H1 (cell line): ENCODE measurements around the gene NARS2. TPM values are rescaled to one million over a fixed set of nuclear protein-coding genes. Genes with fewer than 3 reads are reported as not detected.
"Not testable (repeated sequence)": the region's sequence is repeated elsewhere in the genome, so short reads cannot be mapped to it uniquely, and the experiment has no call there.

Experiments used
- CTCF ChIA-PET: fragments of 300-600 bp; sonication (Branson Sonifier 250); formaldehyde crosslinking; loops from one replicate; lab custom pipeline; 2021; ENCODE audit not compliant: partially characterized antibody; lab: Charles Lee
- POLR2A ChIA-PET: fragments of 300-600 bp; sonication (Branson Sonifier 250); formaldehyde crosslinking; loops from one replicate; lab custom pipeline; 2021; ENCODE audit warnings: inconsistent platforms; ENCODE audit not compliant: partially characterized antibody; lab: Charles Lee
- DNase-seq, 2 experiments: peaks; one replicate each; pipeline versions ENCODE4 v3.0.0 to v3.0.0-alpha.2; 2010 to 2022; ENCODE audit warnings: low spot score in 2 of 2, low read depth in 1 of 2, mixed read lengths in 1 of 2
- FAIRE-seq: peaks from 2 replicates; lab custom pipeline; 2011; peaks lifted over from hg19 to GRCh38; lab: Jason Lieb, UNC
- H2AFZ ChIP-seq: 2 replicates; pipeline ENCODE4 v1.8.1; 2012; ENCODE audit warnings: low read length, inconsistent platforms
- H2AK5ac ChIP-seq: 2 replicates; pipeline ENCODE4 v1.6.1; 2013; ENCODE audit warnings: low read depth, low read length
- H2BK120ac ChIP-seq: replicated peaks from 2 replicates; pipeline ENCODE3; 2013; ENCODE audit warnings: low read depth, low read length, inconsistent platforms
- H2BK12ac ChIP-seq: 2 replicates; pipeline ENCODE4 v1.6.1; 2013; ENCODE audit warnings: low read depth, low read length
- H2BK15ac ChIP-seq: 2 replicates; pipeline ENCODE4 v1.6.1; 2013; ENCODE audit warnings: low read length
- H2BK20ac ChIP-seq: 2 replicates; pipeline ENCODE4 v1.6.1; 2013; ENCODE audit warnings: low read length
- H2BK5ac ChIP-seq: 2 replicates; pipeline ENCODE4 v1.6.1; 2013; ENCODE audit warnings: low read depth, low read length
- H3K14ac ChIP-seq: 2 replicates; pipeline ENCODE4 v1.6.1; 2013; ENCODE audit warnings: inconsistent platforms; ENCODE audit not compliant: insufficient read length
- H3K18ac ChIP-seq: 2 replicates; pipeline ENCODE4 v1.6.1; 2013; ENCODE audit warnings: low read length; ENCODE audit errors: extremely low read depth
- H3K23ac ChIP-seq: 2 replicates; pipeline ENCODE4 v1.6.1; 2013; ENCODE audit warnings: inconsistent platforms; ENCODE audit not compliant: insufficient read length
- H3K23me2 ChIP-seq: 2 replicates; pipeline ENCODE4 v1.6.1; 2013; ENCODE audit warnings: low read depth, low read length
- H3K27ac ChIP-seq: 2 replicates; pipeline ENCODE4 v1.6.1; 2011; ENCODE audit warnings: low read depth, low read length, inconsistent platforms
- H3K27me3 ChIP-seq, 4 experiments: replicated peaks in 1 of 4; 1 replicate in 1 of 4; 2 replicates in 3 of 4; pipeline versions ENCODE4 v1.6.1 to v1.8.1; 2011 to 2013; ENCODE audit warnings: low read length in 3 of 4, mild to moderate bottlenecking in 3 of 4, inconsistent platforms in 2 of 4, mixed read lengths in 2 of 4, moderate library complexity in 1 of 4; ENCODE audit not compliant: control insufficient read depth in 3 of 4, insufficient read depth in 3 of 4; ENCODE audit errors: extremely low read depth in 1 of 4
- H3K36me3 ChIP-seq, 4 experiments: 2 replicates each; pipeline versions ENCODE4 v1.6.1 to v1.8.1; 2011 to 2013; ENCODE audit warnings: mild to moderate bottlenecking in 4 of 4, low read length in 3 of 4, moderate library complexity in 2 of 4, control low read depth in 1 of 4, inconsistent platforms in 1 of 4; ENCODE audit not compliant: insufficient read depth in 4 of 4, control insufficient read depth in 2 of 4
- H3K4ac ChIP-seq: replicated peaks from 2 replicates; pipeline ENCODE3; 2013; ENCODE audit warnings: low read length, low read depth, mixed read lengths, inconsistent platforms; ENCODE audit not compliant: insufficient read length
- H3K4me1 ChIP-seq, 4 experiments: replicated peaks in 1 of 4; 1 replicate in 1 of 4; 2 replicates in 3 of 4; pipeline versions ENCODE4 v1.6.1 to v1.8.1; 2011 to 2013; ENCODE audit warnings: low read length in 3 of 4, inconsistent platforms in 2 of 4, mixed read lengths in 1 of 4; ENCODE audit not compliant: insufficient read depth in 4 of 4, control insufficient read depth in 3 of 4
- H3K4me2 ChIP-seq, 2 experiments: 2 replicates each; pipeline versions ENCODE4 v1.6.1 to v1.8.1; 2011 to 2013; ENCODE audit warnings: low read depth in 2 of 2, low read length in 2 of 2, control low read depth in 1 of 2, inconsistent platforms in 1 of 2, mild to moderate bottlenecking in 1 of 2; ENCODE audit not compliant: insufficient read depth in 1 of 2
- H3K4me3 ChIP-seq, 4 experiments: fragments of 200-600, 300-600 bp in 1 of 4; sonication (generic), shearing (Covaris generic), sonication (Bioruptor Twin) in 1 of 4; 2 replicates each; pipeline versions ENCODE4 v1.5.1 to v1.8.1; 2011 to 2016; ENCODE audit warnings: low read length in 4 of 4, low read depth in 3 of 4, control low read depth in 2 of 4, inconsistent platforms in 2 of 4, mild to moderate bottlenecking in 2 of 4, mixed read lengths in 1 of 4, moderate library complexity in 1 of 4; ENCODE audit not compliant: insufficient read depth in 2 of 4; ENCODE audit errors: extremely low read depth in 1 of 4
- H3K56ac ChIP-seq: replicated peaks from 2 replicates; pipeline ENCODE3; 2013; ENCODE audit warnings: low read depth, mild to moderate bottlenecking, mixed read lengths, low read length, inconsistent platforms; ENCODE audit not compliant: insufficient read length
- H3K79me1 ChIP-seq: 2 replicates; pipeline ENCODE4 v1.6.1; 2013; ENCODE audit warnings: low read depth, low read length, control low read depth
- H3K79me2 ChIP-seq, 2 experiments: 2 replicates each; pipeline versions ENCODE4 v1.6.1 to v1.8.1; 2012 to 2013; ENCODE audit warnings: low read length in 2 of 2, mild to moderate bottlenecking in 2 of 2, inconsistent platforms in 1 of 2; ENCODE audit not compliant: insufficient read depth in 2 of 2, control insufficient read depth in 1 of 2
- H3K9ac ChIP-seq, 4 experiments: replicated peaks in 1 of 4; 1 replicate in 1 of 4; 2 replicates in 3 of 4; pipeline versions ENCODE4 v1.6.1 to v1.8.1; 2011 to 2013; ENCODE audit warnings: low read depth in 3 of 4, low read length in 3 of 4, control low read depth in 2 of 4, mild to moderate bottlenecking in 2 of 4, moderate library complexity in 2 of 4, inconsistent platforms in 1 of 4; ENCODE audit errors: extremely low read depth in 1 of 4
- H3K9me3 ChIP-seq, 2 experiments: 2 replicates each; pipeline versions ENCODE4 v1.6.1 to v1.8.1; 2012 to 2013; ENCODE audit warnings: mild to moderate bottlenecking in 2 of 2, moderate library complexity in 2 of 2, control low read depth in 1 of 2, inconsistent platforms in 1 of 2, low read depth in 1 of 2, low read length in 1 of 2, mixed read lengths in 1 of 2; ENCODE audit not compliant: insufficient read depth in 2 of 2
- H4K20me1 ChIP-seq, 2 experiments: replicated peaks in 1 of 2; 2 replicates each; pipeline versions ENCODE3 to v1.8.1; 2011 to 2013; ENCODE audit warnings: inconsistent platforms in 2 of 2, low read length in 2 of 2, mild to moderate bottlenecking in 1 of 2; ENCODE audit not compliant: insufficient read depth in 2 of 2, control insufficient read depth in 1 of 2
- H4K5ac ChIP-seq: 2 replicates; pipeline ENCODE4 v1.6.1; 2013; ENCODE audit warnings: low read length, low read depth, mixed read lengths, inconsistent platforms; ENCODE audit not compliant: insufficient read length
- H4K8ac ChIP-seq: 2 replicates; pipeline ENCODE4 v1.8.0; 2013; ENCODE audit warnings: mild to moderate bottlenecking, moderate library complexity, low read length, inconsistent platforms; ENCODE audit not compliant: insufficient read depth; ENCODE audit errors: extremely low read depth
- H4K91ac ChIP-seq: replicated peaks from 2 replicates; pipeline ENCODE3; 2013; ENCODE audit warnings: low read length, mixed read lengths, inconsistent platforms; ENCODE audit not compliant: insufficient read length
- CHD2 ChIP-seq: IDR thresholded peaks from 2 replicates; pipeline ENCODE4 v1.6.1; 2012; ENCODE audit warnings: low read length, improper control_type of control experiment
- HDAC2 ChIP-seq, 2 experiments: fragments of 300-600 bp in 1 of 2; sonication (generic) in 1 of 2; IDR thresholded peaks; 2 replicates each; pipeline ENCODE4 v1.6.1; 2011 to 2012; ENCODE audit warnings: low read depth in 2 of 2, low read length in 2 of 2, mild to moderate bottlenecking in 2 of 2, moderate library complexity in 2 of 2, borderline replicate concordance in 1 of 2, inconsistent platforms in 1 of 2
- HDAC6 ChIP-seq: IDR thresholded peaks from one replicate; pipeline ENCODE4 v1.7.1; 2012; ENCODE audit warnings: low read depth, mild to moderate bottlenecking, inconsistent platforms, low read length, moderate library complexity
- SP4 ChIP-seq: IDR thresholded peaks from 2 replicates; pipeline ENCODE4 v1.6.1; 2012; ENCODE audit warnings: low read length, inconsistent platforms
- WGBS, 2 experiments: shearing (Covaris generic) in 1 of 2; methylation state at CpG; one replicate each; pipeline versions ENCODE4 v1.1.6 to v1.1.7; 2013 to 2015; ENCODE audit warnings: low lambda C conversion rate in 2 of 2, mixed read lengths in 2 of 2, inconsistent platforms in 1 of 2, low coverage in 1 of 2, missing lambda C conversion rate in 1 of 2; ENCODE audit not compliant: insufficient replicate concordance in 2 of 2, insufficient coverage in 1 of 2, insufficient read length in 1 of 2; ENCODE audit errors: extremely low coverage in 1 of 2, missing lambda C conversion rate in 1 of 2; 5-methylcytosine and 5-hydroxymethylcytosine counted together
- polyA plus RNA-seq, 7 experiments: library from polyadenylated mRNA; depleted of rRNA in 3 of 7; stranded (reverse) in 5 of 7; unstranded in 2 of 7; fragments of >200 nt in 5 of 7; fragments of 200-250 nt in 2 of 7; gene quantifications; 1 replicate in 5 of 7; 2 replicates in 1 of 7; 4 replicates in 1 of 7; pipeline versions ENCODE4 v1.2.1 to v1.2.3, GENCODE V29; 2011 to 2013; ENCODE audit warnings: missing spikeins in 2 of 7, mixed read lengths in 2 of 7
- total RNA-seq: library from RNA; stranded (reverse); fragmentation: NEBNext Ultra II Directional; extraction: Animal tissue kit (Norgen Biotek cat#: 25700); gene quantifications from 2 replicates; pipeline ENCODE4 v1.2.1, GENCODE V29; 2021

NARS2 gene
- total and polyA plus RNA-seq, 2 of the 8 experiments (the other 6 are each of a cell fraction or from before 2014, with no cell fraction given): 26.2 to 51.6 TPM

GRCh38 chr11:78552881-78553280, 21.8 kb downstream of the NARS2 start (continued):
- TF ChIP-seq HDAC6 (no peak), CHD2 (no peak), SP4 (no peak), HDAC2 (IDR thresholded peaks at IDR 0.05; ENCODE audit: borderline replicate concordance in 1 of 2, low read depth in 2 of 2, low read length in 2 of 2) (no peak)
- TF ChIP-seq, all 59 proteins: peak for 0

DNA sequence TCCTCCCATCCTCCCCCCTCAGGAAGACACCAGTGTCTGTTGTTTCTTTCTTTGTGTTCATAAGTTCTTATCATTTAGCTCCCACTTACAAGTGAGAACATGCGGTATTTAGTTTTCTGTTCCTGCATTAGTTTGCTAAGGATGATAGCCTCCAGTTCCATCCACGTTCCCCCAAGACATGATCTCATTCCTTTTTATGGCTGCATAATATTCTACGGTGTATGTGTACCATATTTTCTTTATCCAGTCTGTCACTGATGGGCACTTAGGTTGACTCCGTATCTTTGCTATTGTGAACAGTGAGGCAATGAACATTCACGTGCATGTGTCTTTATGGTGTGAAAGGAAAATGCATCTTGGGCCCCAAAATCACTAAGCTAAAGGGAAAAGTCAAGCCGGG, 22.5 kb downstream of the NARS2 start:
- H4K5ac ChIP-seq, H3K23me2 ChIP-seq, H2BK120ac ChIP-seq, H3K23ac ChIP-seq, H3K14ac ChIP-seq, H3K4me3 ChIP-seq, H3K79me1 ChIP-seq, H3K56ac ChIP-seq, FAIRE-seq, H2BK15ac ChIP-seq, H2BK5ac ChIP-seq, H3K4me2 ChIP-seq, H4K20me1 ChIP-seq, H3K9me3 ChIP-seq, H3K36me3 ChIP-seq, H3K9ac ChIP-seq, H2AFZ ChIP-seq, H2BK12ac ChIP-seq, H2AK5ac ChIP-seq, H3K18ac ChIP-seq, H4K8ac ChIP-seq, H3K27me3 ChIP-seq, H4K91ac ChIP-seq, POLR2A ChIA-PET, DNase-seq, H3K4ac ChIP-seq, H2BK20ac ChIP-seq, H3K27ac ChIP-seq: not testable (repeated sequence)
- CTCF ChIA-PET: interaction anchor here (5.8 kb wide), 1 partner anchor 13 kb away, joined by 34 read pairs; no protein-coding TSS in a partner anchor
- WGBS, 2 experiments: 93% methylated on average over 6 of the region's 6 CpGs; no CpG with 5 or more reads in 1 of the 2 experiments
- peaks cover 0 to 38% of the 10 kb centered on the region in 2 experiments; a peak in 2 of 4 replicates for H3K79me2 ChIP-seq
- peaks cover 6 to 17% (median 12%) of the 10 kb centered on the region in 4 experiments for H3K4me1 ChIP-seq
